Adrenal gland (tissue), 12 donors: ENCODE measurements around the gene DR1. TPM values are rescaled to one million over a fixed set of nuclear protein-coding genes. Genes with fewer than 3 reads are reported as not detected.

Experiments
- DNase-seq, 7 donors: peaks; one replicate each; pipeline ENCODE4 v3.0.0-alpha.2; 2019 to 2020
- H3K27ac ChIP-seq, 5 donors: fragments of 200-600 bp; sonication (generic) in 4 of 5; 1 replicate in 3 of 5; 2 replicates in 2 of 5; pipeline versions ENCODE4 v1.5.1 to v1.8.0; 2016 to 2020; ENCODE audit warnings: mild to moderate bottlenecking in 1 of 5
- H3K27me3 ChIP-seq: fragments of 200-600 bp; 2 replicates; pipeline ENCODE4 v1.8.0; 2021
- H3K36me3 ChIP-seq, 2 donors: fragments of 200-600 bp; replicated peaks in 1 of 2; 1 replicate in 1 of 2; 2 replicates in 1 of 2; pipeline versions ENCODE4 v1.5.1 to v1.8.0; 2018 to 2022
- H3K4me1 ChIP-seq, 2 donors: fragments of 200-600 bp; replicated peaks in 1 of 2; 1 replicate in 1 of 2; 2 replicates in 1 of 2; pipeline versions ENCODE4 v1.5.1 to v1.8.0; 2018 to 2021
- H3K4me3 ChIP-seq, 4 donors: fragments of 200-600 bp; sonication (generic) in 3 of 4; one replicate each; pipeline ENCODE4 v1.5.1; 2016 to 2018
- H3K9me3 ChIP-seq, 3 donors: fragments of 200-600 bp; sonication (generic) in 1 of 3; replicated peaks in 1 of 3; 1 replicate in 2 of 3; 2 replicates in 1 of 3; pipeline versions ENCODE4 v1.5.1 to v1.8.0; 2016 to 2021
- CTCF ChIP-seq, 6 experiments: fragments of 450-650 bp in 4 of 6; fragments of 200-600 bp in 2 of 6; sonication (generic) in 1 of 6; IDR thresholded peaks; 1 replicate in 5 of 6; 2 replicates in 1 of 6; pipeline versions ENCODE4 v1.5.1 to v1.8.0; 2016 to 2021; ENCODE audit warnings: antibody characterized with exemption in 6 of 6, mild to moderate bottlenecking in 2 of 6, moderate library complexity in 1 of 6
- POLR2A ChIP-seq, 2 donors: fragments of 450-650 bp; IDR thresholded peaks; one replicate each; pipeline ENCODE4 v1.6.1; 2017; ENCODE audit warnings: antibody characterized with exemption in 2 of 2, mild to moderate bottlenecking in 2 of 2, moderate library complexity in 1 of 2
- WGBS, 4 donors: extraction: QIAGEN DNeasy Blood & Tissue Kit in 2 of 4; methylation state at CpG; one replicate each; pipeline versions ENCODE4 v1.1.5 to v1.1.7; 2013 to 2017; 5-methylcytosine and 5-hydroxymethylcytosine counted together
- intact Hi-C, 2 donors: fragments of 100-400 bp; cut with DNase I; formaldehyde crosslinking; loops; one replicate each; pipeline versions ENCODE4 v1.14.1 to v1.15.0; 2022 to 2023
- polyA plus RNA-seq, 3 donors: library from polyadenylated mRNA; stranded (reverse); fragments of 200-250 nt in 2 of 3; fragments of 350-450 nt in 1 of 3; fragmentation: Illumina TruSeq in 1 of 3; extraction: RNeasy Lipid Tissue Mini Kit (QIAGEN cat#74804) in 1 of 3; gene quantifications; one replicate each; pipeline ENCODE4 v1.2.3, GENCODE V29; 2013 to 2014
- total RNA-seq, 9 donors: library from RNA; depleted of rRNA in 4 of 9; stranded (reverse); fragments of >200 nt in 4 of 9; fragments of 120-200 nt in 1 of 9; fragmentation: NEBNext Ultra II Directional in 1 of 9; extraction: Animal tissue kit (Norgen Biotek cat#: 25700) in 1 of 9; gene quantifications; one replicate each; pipeline versions ENCODE4 v1.1.0 to v1.2.4, GENCODE V29; 2013 to 2023
- donor health status: healthy with polysubstance abuse.
- donor health status: Bipolar disorder and iron deficiency.
- donor health status: DM: yes; HTN: yes; CAD: no.
- donor health status: DM: no; HTN: no; CAD: no.
- donor health status: DM: no; HTN: no; CAD: no.
- donor health status: DM: yes; HTN: yes; CAD: no.

The DR1 gene
- total and polyA plus RNA-seq, 12 donors: 3.9 to 72.0 (median 34.2) TPM

DNA sequence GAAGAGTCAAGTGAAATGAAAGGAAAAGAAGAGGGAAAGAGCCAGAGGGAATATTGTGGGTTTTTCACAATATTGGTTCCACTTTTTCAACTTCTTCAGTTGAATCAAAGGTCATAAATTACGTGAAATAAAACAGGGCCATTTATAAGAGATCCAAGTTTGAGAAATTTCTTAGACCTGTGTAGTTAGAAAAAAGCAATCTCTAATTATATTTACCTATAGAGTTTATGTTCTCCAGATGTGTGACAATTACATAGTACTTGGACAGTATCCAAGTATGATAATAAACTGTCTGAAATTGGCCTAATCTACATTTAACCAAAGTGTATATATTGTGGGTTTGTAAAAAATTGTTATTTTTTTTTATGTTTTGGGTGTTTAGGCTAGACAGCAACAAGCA is 14.4 kb downstream of the DR1 start:
- H3K9me3 ChIP-seq: no peaks in the 10 kb centered on the region
- WGBS, 4 donors: 71 to 87% (median 78%) methylated on average over 1 of the region's 1 CpG
- peaks cover 0 to 20% of the 10 kb centered on the region in 2 donors for H3K36me3 ChIP-seq
- H3K4me3 ChIP-seq: no peak overlapping the region
- no peaks in the 10 kb centered on the region for H3K27me3 ChIP-seq
- no peak for DNase-seq
- TF ChIP-seq CTCF (IDR thresholded peaks at IDR 0.05) (no peak), POLR2A (IDR thresholded peaks at IDR 0.05) (no peak)
- H3K4me1 ChIP-seq: peaks cover 4 to 27% of the 10 kb centered on the region in 2 donors
- intact Hi-C loops: no loop called here
- H3K27ac ChIP-seq: no peak overlapping the region

DNA sequence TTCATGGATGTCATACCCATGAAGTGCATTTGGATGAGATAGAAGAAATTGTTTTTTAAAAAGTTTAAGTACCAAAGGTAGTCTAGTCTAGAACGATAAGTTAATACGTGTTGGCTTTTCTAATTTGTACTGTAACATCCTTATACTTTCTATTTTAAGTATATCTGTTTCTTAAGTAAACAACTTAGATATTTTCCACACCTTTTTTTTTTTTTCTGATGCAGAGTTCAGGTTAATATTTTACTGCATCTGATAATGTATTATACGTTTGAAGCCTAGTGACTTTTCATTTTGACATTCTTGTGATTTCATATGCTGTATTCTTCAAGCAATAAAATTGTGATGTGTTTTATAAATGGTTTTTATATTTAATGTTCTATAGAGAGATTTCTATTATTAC is 16.5 kb downstream of the DR1 start:
- intact Hi-C loops: no loop called here
- TF ChIP-seq POLR2A (IDR thresholded peaks at IDR 0.05): no peak
- no peak for TF ChIP-seq CTCF (IDR thresholded peaks at IDR 0.05)
- DNase-seq: no peak
- no peak overlapping the region for H3K4me3 ChIP-seq
- no peaks in the 10 kb centered on the region for H3K9me3 ChIP-seq
- no peaks in the 10 kb centered on the region for H3K27me3 ChIP-seq
- WGBS, 4 donors: 92 to 94% (median 94%) methylated on average over 3 of the region's 3 CpGs
- H3K4me1 ChIP-seq: peaks cover 4 to 27% of the 10 kb centered on the region in 2 donors
- no peak overlapping the region for H3K27ac ChIP-seq
- H3K36me3 ChIP-seq: peaks cover 0 to 16% of the 10 kb centered on the region in 2 donors

- H3K9me3 ChIP-seq: no peaks in the 10 kb centered on the region
- H3K27me3 ChIP-seq: no peaks in the 10 kb centered on the region
- H3K36me3 ChIP-seq: peaks cover 0 to 8% of the 10 kb centered on the region in 2 donors
- TF ChIP-seq POLR2A (IDR thresholded peaks at IDR 0.05): no peak
- intact Hi-C loops: no loop called here
- WGBS, 4 donors: 89 to 96% (median 93%) methylated on average over 2 of the region's 2 CpGs
- DNase-seq: no peak
- no peak overlapping the region for H3K27ac ChIP-seq
- no peak overlapping the region for H3K4me3 ChIP-seq
- H3K4me1 ChIP-seq: peaks cover 0 to 4% of the 10 kb centered on the region in 2 donors
These were observed 20.1 kb downstream of the DR1 start for GRCh38 chr1:93365813-93366212.

GRCh38 chr1:93369734-93370133 is 24.0 kb downstream of the DR1 start:
- DNase-seq: no peak
- no peak overlapping the region for H3K4me3 ChIP-seq
- no peaks in the 10 kb centered on the region for H3K9me3 ChIP-seq
- no peaks in the 10 kb centered on the region for H3K36me3 ChIP-seq
- no peak overlapping the region for H3K27ac ChIP-seq
- TF ChIP-seq POLR2A (IDR thresholded peaks at IDR 0.05) (no peak), CTCF (IDR thresholded peaks at IDR 0.05) (no peak)
- H3K4me1 ChIP-seq: no peaks in the 10 kb centered on the region
- intact Hi-C loops: no loop called here
- no peaks in the 10 kb centered on the region for H3K27me3 ChIP-seq
- WGBS, 4 donors: 84 to 94% (median 88%) methylated on average over 1 of the region's 1 CpG

- DNase-seq: no peak
- no peak overlapping the region for H3K27ac ChIP-seq
- H3K27me3 ChIP-seq: no peaks in the 10 kb centered on the region
- WGBS, 4 donors: 95 to 100% (median 96%) methylated on average over 5 of the region's 5 CpGs
- TF ChIP-seq POLR2A (IDR thresholded peaks at IDR 0.05): no peak
- no peak for TF ChIP-seq CTCF (IDR thresholded peaks at IDR 0.05)
- intact Hi-C loops: no loop called here
- H3K36me3 ChIP-seq: no peaks in the 10 kb centered on the region
- H3K4me3 ChIP-seq: no peak overlapping the region
- no peaks in the 10 kb centered on the region for H3K4me1 ChIP-seq
- H3K9me3 ChIP-seq: no peaks in the 10 kb centered on the region
These were observed 28.8 kb downstream of the DR1 start for GRCh38 chr1:93374334-93375106.
